Measurements from ENCODE around the gene GRID1. TPM values are rescaled to one million over a fixed set of nuclear protein-coding genes. Genes with fewer than 3 reads are reported as not detected.

The GRID1 gene
- total RNA-seq, 1 donor from 2014 or later, result under 0.01 TPM

DNA sequence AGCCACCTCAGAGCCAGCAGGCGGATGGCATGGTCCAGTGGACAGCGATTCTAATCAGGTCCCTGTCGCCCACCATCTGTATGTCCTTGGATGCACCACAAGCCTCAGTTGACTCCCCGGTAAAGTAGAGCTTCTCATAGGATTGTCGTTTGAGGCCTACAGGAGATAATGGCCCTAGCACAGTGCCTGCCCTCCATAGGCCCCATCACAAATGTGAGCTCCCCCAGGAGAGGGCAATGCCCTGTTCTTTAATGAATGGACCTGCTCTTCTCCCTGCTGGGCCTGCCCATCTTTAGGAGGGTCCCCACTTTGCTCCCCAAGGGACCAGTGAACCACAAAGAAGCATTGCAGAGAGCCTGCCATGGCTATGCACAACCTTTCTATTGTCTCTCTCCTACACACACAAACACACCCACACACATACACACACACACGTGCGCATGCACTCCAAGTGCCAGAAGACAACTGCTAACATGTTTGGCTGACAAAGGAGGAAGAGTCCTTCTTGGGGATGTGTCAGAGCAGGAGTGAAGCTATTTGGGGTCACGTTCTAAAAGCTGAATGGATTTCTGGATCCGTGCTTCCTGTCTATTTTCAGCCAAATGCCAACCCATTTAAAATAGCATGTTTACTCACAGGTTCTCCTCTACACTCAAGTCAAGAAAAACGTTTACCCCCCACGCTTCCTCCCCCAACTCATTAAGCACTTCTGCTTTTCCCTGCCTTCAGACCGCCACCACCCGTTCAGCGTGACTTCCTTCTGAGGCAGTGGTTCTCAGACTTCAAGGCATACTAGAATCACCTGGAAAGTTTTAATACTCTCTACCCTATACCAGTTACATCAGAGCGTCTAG lies 196.1 kb downstream of the GRID1 start:
- DNase-seq (ENCODE audit: low read depth in 2 of 2), result no peak

DNA sequence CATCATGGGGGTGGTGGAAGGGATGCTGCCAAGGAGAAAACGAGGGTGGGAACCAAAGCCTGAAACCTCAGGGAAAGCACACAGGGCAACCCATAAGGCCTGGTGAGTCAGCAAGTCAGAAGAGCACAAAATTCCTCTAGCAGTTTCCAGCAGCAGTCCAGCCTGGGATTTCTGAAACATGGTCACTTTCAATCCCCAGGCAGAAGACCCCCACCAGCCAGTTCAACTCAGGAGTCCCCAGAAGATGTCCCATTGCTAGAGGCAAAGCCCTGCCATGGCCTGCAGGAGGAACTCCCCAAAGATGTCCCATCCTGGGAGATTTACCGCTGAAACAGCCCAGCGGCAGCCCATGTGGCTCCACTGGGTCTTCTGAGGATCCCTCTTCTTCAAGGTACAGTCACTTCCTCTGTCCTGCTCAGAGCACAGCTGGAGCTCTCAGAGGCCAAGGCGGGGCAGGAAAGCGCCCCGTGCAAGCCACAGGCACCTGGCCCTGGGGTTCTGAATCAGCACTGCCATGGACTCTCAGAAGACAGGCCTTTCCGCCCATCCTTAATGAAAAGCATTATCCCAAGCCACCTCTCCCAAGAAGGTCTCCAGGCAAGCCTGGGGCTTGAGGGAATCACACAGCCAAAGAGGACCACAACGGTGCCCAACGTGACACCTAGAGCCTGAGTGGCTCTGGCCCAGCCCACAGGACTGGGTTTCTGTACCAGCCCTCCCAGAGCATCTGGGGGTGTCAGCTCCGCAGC lies 196.9 kb downstream of the GRID1 start:
- DNase-seq (ENCODE audit: low read depth in 2 of 2), result no peak

DNA sequence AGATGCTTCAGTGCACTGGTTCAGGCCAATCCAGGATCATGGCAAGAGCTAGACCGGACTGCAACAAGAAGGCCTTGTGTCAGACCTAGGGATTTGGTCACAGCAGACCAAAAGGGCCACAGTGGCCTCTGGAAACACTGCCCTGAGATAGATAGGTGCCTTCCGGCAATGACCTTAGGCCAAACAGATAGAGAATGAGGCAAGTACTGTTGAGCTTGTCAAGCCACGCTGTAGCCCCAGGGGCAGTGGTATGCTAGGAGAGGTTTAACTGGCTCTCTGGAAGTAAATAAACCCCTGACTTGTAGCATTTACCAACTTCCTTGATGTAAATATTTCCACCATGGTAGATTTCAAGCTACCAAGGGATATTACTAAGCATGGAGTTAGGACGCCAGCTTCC lies 197.5 kb downstream of the GRID1 start:
- no peak for DNase-seq (ENCODE audit: low read depth in 2 of 2)

DNA sequence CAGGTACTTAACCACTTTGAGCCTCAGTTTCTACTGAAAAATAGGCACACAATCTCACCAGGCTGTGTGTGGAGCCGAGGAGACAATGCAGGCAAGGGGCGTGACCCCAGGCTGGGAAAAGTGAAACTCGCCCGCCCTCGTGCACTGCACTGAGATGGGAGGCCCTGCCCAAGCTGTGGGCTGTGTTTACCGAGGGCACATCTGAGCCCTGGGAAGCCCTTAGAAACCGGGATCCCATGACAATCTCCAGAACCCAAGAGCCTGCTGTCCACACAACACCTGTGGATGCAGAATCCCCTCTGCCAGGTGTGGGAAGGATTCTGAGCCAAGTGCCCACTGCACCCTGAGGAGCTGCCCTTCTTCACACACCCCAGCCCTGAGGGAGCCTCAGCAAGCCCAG lies 198.3 kb downstream of the GRID1 start:
- no peak for DNase-seq (ENCODE audit: low read depth in 2 of 2)

DNA sequence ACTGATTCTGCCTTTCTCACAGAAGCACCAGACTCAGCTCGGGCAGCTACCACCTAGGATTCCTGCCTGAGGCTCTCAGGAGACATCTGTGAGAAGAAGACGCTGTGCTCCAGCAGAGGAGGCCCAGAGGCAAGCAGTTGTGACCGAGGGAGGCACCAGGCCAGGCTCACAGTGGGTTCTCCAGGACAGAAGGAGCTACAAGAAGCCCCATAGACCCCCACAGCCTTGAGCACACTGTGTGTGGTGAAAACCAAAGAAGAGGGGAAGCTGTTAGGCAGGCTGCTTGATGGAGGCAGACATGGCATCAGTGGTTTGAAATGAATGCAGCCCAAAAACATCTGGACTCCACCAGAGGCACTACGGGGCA lies 198.8 kb downstream of the GRID1 start:
- no peak for DNase-seq (ENCODE audit: low read depth in 2 of 2)

DNA sequence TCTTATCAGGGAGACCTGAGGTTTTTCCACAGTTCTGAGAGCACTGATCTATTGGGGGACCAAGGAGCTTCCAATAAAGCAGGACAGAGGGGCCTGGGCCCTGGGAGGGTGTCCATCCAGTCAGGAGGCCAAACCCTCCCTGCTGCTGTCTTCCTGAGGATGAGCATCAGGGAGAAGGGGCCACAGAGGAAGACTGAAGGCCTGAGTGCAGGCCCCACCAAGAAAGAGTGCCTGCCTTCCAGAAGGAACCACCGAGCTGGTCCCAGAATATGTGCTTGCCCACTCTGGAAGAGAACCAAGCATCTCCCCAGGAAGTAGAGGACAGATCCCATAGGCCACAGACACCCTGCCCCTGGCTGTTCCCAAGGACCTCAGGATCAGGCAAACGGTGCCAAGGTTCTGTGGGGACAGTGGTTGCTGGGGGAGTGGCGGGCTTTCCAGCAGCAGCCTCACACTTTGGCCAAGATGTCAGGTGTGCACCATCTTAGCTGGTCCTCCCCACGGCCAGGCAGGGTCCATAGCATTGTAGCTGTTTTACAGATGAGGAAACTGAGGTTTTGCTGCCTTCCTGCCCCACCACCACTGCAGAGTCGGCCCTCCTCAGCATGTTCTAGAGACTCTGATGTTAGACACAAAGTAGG lies 199.4 kb downstream of the GRID1 start:
- no peak for DNase-seq (ENCODE audit: low read depth in 2 of 2)

DNA sequence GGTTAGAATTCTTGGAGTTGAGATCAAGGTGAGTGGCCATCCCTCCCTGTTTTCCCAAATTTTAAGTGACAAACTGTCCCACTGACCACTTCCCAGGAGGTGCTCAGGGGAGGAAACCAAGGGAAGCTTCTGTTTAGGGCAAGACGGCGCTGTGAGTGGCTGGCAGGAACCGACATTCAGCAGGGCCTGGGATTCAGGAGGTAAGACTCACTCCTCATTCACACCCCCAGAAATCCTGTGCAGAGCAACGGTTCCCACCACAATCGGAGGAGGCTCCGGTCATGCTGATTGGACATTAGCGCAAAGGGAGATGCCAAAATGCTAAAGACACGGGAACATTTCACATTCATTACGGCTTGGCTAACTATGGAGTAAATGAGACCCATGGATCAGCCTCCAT lies 200.9 kb downstream of the GRID1 start:
- DNase-seq (ENCODE audit: low read depth in 2 of 2), result no peak

DNA sequence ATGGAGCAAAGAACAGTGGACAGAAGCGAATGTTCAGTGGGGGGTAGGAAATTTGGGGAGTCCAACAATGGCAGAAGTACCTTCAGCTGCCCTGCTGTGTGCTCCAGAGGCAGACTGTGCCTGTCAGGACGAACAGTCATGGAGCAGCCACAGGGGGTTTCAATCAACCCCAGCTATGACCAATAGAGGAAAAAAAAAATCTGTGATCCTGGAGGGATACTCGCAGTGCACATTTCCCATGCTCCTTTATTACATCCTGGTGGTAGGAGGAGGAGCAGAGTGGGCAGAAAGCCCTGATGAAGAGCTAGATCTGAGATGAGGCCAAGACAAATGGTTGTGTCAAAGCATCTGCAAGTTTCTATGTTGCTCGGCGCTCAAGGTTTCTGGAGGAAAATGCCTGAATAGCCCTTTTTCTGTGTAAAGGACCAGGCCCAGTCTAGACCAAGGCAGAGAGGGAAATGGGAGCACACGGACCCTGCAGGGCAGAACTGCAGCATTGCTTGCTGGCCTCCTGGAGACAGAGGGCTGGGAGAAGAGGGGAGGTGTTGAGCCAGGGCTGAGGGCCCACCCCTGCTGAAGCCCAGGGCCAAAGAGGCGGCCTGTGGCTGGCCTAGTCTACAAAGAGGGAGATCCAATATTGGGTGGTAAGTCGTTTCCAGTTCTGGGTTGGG lies 201.5 kb downstream of the GRID1 start:
- no peak for DNase-seq (ENCODE audit: low read depth in 2 of 2)

DNA sequence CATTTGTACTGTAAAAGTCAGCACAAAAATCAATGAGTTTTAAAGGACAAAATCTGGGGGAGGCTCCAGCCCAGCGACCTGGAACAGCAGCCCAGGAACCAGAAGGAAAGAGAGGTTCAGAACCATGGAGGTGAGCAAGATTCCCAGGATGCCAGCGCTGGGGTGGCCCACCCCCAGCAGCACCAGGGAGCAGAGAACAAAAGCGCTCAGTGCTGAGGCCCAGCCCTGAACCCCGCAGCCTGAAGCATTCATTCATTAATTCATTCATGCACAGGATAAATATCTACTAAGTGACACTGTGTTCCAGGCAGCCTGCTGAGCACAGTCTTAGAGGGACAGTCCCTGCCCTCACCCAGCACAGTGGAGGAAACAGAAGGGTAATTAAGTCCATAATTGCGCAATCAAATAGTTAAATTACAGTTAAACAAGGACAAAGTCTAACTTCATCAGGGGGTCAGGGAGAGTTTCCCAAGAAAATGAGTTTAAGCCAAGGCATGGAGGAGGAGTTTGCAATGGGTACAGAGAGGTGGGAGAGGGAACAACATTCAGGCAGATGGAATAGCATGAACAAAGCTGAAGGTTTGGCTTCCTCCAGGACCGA lies 202.3 kb downstream of the GRID1 start:
- no peak for DNase-seq (ENCODE audit: low read depth in 2 of 2)

DNA sequence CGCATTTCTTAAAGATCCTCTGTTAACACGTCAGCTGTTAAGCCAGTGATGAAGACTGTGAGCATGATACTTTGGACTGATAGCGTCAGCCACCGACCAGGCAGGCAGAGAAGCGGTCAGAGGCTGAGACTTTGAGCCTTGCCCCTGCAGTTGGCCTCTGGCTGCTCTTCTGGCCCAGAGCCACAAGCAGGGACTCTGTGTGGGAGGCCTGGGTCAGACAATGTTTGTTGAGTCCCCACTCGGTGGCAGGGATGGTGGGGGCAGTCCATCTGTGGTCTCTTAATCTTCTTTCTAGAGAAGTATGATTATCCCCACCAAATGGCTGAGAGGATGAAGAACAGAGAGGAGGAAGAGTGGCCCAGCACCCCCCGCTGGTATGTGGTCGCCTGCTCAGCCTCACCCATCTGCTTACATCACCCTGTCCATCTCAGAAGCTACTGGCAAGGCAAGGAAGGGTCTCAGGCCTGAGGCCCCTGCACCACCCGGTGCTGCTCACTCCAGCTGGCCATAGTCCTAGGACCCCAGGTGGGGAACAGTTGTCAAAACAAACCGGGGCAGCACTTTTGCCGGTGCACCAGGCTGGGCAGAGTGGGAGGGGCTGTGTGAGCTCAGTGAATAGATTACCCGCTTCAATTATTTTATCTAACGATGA lies 202.9 kb downstream of the GRID1 start:
- no peak for DNase-seq (ENCODE audit: low read depth in 2 of 2)

DNA sequence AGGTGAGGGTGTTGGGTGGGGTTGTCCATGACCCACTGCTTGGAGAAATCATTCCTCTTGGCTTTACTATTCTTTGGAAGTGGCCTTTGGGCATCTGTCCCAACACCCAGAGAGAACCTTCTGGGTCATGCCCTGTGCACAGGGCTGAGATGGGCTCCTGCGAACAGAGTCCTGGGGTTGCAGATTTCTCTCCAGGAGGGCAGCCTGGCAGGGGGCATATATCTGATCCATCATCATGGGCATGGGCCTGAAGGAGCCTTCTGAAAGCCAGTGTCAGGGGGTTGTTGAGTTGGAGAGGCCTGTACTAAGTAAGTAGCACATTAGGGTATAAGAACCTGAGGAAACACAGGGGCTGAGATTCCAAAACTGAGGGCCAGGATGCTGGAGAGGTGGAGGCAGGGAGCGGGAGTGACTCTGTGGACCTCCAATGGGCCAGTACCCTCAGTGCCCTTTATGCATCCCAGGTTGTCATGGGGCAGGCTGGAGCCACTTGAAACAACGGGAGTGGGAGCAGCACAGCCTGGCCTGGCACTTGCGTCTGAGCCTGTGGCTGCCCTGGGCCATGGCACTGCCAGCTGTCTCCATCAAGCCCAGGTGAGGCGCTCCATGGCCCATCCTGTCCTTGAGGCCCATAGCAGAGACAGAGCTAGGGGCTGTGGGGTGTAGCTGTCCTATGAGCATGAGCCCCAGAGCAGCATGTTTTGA lies 203.7 kb downstream of the GRID1 start:
- no peak for DNase-seq (ENCODE audit: low read depth in 2 of 2)

DNA sequence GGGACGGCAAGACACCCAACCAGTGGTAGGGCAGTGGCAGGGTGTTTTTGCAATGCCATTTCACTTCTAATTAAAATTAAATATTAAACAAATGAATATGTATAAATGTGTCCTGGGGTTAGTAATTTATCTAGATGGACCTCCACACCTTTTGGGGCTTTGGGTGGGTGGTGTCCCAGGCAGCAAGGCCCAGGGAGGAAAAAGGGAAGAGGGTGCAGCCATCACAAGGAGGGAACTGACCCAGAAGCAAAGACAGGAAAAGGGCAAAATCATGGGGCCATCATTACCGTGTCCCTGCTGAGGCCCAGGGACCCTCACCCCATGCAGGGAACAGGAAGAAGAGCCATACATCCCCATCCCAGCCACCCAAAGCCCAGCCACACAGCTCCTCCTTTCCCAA lies 204.6 kb downstream of the GRID1 start:
- no peak for DNase-seq (ENCODE audit: low read depth in 2 of 2)

DNA sequence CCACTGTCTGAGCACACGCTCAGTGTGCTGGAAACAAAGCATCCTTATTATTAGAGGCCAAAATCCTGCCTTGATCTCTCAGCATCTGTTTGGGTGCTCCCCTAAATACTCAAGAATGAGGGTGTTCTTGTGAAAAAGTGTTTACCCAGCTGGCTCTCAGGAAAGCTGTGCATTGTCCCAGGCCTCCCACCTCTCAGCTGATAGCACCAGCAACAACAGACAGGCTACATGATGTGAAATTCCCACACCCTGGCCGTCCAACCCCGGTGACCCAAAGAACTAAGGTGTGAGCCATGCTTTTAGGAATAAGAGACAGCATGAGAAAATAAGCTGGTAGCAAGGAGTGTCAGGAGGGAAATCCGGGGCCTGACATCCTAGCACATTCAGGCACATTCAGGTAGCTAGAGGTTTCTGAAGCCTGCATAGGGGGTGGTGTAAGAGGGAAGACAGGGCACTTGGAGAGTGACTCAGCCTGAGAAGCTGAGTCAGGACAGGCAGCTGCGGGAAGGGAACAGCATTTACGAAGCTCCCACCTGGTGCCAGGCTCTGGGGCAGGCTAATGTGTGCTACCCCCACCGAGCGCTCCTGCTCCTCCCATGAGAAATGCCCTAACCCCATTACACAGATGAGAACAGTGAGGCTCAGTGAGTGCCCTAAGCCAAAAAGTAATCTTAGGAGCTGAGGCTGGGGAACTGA lies 205.6 kb downstream of the GRID1 start:
- DNase-seq (ENCODE audit: low read depth in 2 of 2), result no peak

DNA sequence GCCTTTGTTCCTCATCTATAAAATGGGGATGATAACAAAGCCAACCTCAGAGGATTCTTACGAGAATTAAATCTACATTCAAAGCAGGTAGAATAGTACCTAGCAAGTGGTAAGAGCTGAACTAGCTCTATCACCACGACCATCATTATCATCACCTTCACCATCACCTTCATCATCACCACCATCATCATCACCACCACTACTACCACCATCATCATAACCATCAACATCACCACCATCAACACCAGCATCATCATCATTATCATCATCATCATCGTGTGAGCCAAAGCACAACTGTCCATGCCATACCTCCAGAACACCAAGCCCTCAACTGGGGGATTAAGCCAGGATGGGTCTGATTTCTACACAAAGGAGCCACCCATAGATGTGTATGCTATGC lies 206.8 kb downstream of the GRID1 start:
- no peak for DNase-seq (ENCODE audit: low read depth in 2 of 2)

DNA sequence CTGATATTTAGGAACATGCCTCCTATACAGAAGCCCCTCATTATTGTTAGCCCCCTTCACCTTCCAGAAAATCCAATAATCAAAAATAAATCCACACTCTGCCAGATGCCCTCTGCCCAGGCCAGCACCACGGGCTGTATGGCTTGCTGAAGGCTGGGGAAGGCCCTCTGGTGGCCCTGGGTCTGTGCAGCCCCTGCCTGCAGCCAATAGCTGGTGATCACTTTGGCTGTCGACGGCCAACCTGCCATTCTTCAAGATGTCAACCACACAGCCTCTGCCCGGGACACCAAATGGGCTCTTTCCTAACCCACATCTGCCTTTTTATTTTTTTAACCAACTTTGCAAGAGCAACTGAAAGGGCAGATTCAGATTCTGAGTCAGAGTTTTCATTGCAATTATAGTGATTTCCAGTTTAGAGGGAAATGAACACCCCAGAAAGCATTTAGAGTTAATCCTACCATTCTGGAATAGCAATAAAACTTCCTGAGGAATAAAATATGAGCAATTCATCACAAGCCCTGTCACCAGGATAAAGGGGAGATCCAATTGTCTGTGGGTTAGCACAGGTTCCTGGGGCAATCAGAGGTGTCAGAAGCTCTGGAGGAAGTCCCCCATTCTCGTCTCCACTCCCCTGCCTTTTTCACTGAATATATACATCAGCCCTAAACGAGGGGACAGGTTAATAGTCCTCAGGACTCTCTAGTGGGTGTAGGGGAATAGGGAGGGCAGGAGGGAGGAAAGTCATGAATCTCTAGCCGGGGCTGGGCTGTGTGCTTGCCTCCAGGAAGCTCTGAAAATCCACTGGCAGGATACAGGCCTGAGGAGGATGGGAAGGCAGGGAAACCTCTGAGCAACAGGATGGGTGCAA lies 211.3 kb downstream of the GRID1 start:
- DNase-seq (ENCODE audit: low read depth in 2 of 2), result no peak

DNA sequence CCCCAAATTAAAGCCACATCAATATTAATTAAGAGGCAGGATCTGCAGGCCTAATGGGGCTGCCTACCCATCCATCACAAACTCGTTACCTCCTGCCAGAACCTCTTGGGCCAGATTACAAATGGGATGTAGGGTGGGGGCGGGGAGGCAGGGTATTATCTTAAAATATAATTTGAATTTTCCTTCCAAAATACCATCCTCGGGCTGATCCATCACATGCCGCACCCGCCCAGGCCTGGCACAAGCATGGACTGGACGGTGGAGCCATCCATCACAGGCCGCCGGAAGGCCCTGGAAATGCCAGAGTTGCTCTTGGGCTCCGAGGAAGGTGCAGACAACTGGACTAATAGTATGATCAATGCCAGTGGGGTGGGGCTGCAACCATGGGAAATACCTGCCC lies 212.8 kb downstream of the GRID1 start:
- DNase-seq (ENCODE audit: low read depth in 2 of 2), result no peak

DNA sequence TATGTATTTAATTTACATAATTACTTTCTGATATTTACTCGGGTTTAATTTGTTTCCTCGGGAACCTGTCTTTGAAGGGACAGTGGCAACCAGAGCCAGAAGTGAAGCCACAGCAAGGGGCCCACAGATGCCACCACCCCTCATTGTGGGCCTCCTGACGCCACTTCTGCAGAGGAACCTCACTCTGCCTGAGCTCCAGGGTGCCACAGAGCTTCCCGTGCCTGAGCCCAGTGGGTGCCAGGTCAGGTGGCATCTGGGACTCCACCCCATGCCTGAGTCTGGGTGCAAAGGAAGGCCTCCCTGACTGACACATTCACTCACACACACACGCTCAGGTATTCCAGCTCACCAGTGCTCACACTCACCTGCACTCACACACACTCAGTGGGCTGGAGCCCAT lies 213.7 kb downstream of the GRID1 start:
- DNase-seq (ENCODE audit: low read depth in 2 of 2), result no peak

DNA sequence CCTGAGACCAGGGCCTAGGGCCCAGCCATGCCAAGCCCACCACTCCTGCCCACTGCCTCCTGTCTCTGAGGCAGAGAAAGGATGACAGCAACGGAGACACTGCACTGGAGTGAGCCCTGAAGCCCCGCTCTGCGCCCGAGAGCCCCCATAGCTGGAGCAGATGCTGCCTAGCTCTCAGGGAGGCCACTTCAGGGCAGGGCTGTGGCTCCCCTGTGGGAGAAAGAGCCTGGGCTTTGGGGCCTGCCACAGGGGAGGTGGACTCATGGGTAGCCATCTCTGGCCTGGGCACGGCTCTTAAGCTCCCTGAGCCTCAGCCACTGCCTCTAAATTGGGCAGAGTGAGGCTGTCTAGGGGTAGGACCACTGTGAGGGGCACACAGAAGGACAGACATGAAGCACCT lies 214.2 kb downstream of the GRID1 start:
- DNase-seq (ENCODE audit: low read depth in 2 of 2), result no peak

DNA sequence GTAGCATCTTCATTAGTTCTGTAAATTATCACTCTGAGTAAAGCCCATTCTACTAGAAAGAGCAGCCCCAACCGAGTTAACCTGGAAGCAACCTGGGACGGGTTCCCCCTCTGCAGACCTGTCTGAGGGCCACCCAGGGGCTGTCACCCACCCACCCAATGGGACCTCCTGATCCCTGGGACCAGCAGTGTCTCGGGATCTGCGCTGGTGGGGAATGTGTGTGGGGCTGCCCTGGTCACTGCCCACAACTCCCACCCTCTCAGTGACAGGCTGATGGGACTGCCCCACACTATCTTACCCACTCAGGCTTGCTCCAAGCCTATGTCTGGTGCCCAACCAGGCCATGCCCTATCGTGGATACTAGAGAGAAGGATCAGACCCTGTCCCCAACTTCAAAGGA lies 215.0 kb downstream of the GRID1 start:
- DNase-seq (ENCODE audit: low read depth in 2 of 2), result no peak

All from dermis microvascular lymphatic vessel endothelial cell (primary cell).